GM19395 (cell line): ENCODE data around the gene DCUN1D3.
"Not testable (repeated sequence)": the region's sequence is repeated elsewhere in the genome, so short reads cannot be mapped to it uniquely, and the experiment has no call there.

Source experiments
- ATAC-seq: cut with Tn5 transposase; IDR thresholded peaks from one replicate; pipeline ENCODE4 v1.9.1; 2021; ENCODE audit warnings: mild to moderate bottlenecking, moderate library complexity; ENCODE audit not compliant: unreplicated experiment

Gene DCUN1D3

GRCh38 chr16:20865420-20866131, 34.6 kb downstream of the DCUN1D3 start:
- peak; percentile 88 for ATAC-seq

GRCh38 chr16:20864376-20864775, 35.8 kb downstream of the DCUN1D3 start:
- not testable (repeated sequence) for ATAC-seq

GRCh38 chr16:20862162-20862960, 37.8 kb downstream of the DCUN1D3 start:
- no peak for ATAC-seq

GRCh38 chr16:20860995-20861394, 39.2 kb downstream of the DCUN1D3 start:
- not testable (repeated sequence) for ATAC-seq

GRCh38 chr16:20860361-20860760, 39.8 kb downstream of the DCUN1D3 start:
- no peak for ATAC-seq

- no peak for ATAC-seq
Observed at GRCh38 chr16:20859699-20860098, 40.5 kb downstream of the DCUN1D3 start.

- ATAC-seq = no peak
Observed at GRCh38 chr16:20859229-20859628, 40.9 kb downstream of the DCUN1D3 start.

GRCh38 chr16:20857281-20857680, 42.9 kb downstream of the DCUN1D3 start:
- ATAC-seq = no peak

- ATAC-seq = no peak
Observed at GRCh38 chr16:20854963-20855362, 45.2 kb downstream of the DCUN1D3 start.

GRCh38 chr16:20853981-20854620, 46.1 kb downstream of the DCUN1D3 start:
- ATAC-seq = no peak

- no peak for ATAC-seq
Observed at GRCh38 chr16:20853143-20853542, 47.0 kb downstream of the DCUN1D3 start.

- ATAC-seq = no peak
Observed at GRCh38 chr16:20851601-20852000, 48.6 kb downstream of the DCUN1D3 start.

- ATAC-seq = no peak
Observed at GRCh38 chr16:20850981-20851380, 49.2 kb downstream of the DCUN1D3 start.

- ATAC-seq = no peak
Observed at GRCh38 chr16:20849589-20850390, 50.4 kb downstream of the DCUN1D3 start.

- no peak for ATAC-seq
Observed at GRCh38 chr16:20847550-20847949, 52.6 kb downstream of the DCUN1D3 start.

- no peak for ATAC-seq
Observed at GRCh38 chr16:20846551-20846950, 53.6 kb downstream of the DCUN1D3 start.

- ATAC-seq = no peak
Observed at GRCh38 chr16:20846030-20846429, 54.1 kb downstream of the DCUN1D3 start.

- ATAC-seq = no peak
Observed at GRCh38 chr16:20844588-20844987, 55.6 kb downstream of the DCUN1D3 start.

- ATAC-seq = no peak
Observed at GRCh38 chr16:20844054-20844453, 56.1 kb downstream of the DCUN1D3 start.

GRCh38 chr16:20839504-20839903, 60.7 kb downstream of the DCUN1D3 start:
- ATAC-seq = no peak

GRCh38 chr16:20838240-20838639, 61.9 kb downstream of the DCUN1D3 start:
- ATAC-seq = no peak
